Kidney (tissue), 14 donors: ENCODE results near the gene GNB1L. TPM values are rescaled to one million over a fixed set of nuclear protein-coding genes. Genes with fewer than 3 reads are reported as not detected.

Source experiments
- DNase-seq, 5 donors: peaks; one replicate each; pipeline ENCODE4 v3.0.0-alpha.2; 2013 to 2020
- FAIRE-seq: peaks from 2 replicates; lab custom pipeline; 2012; peaks lifted over from hg19 to GRCh38; lab: Jason Lieb, UNC
- H3K27ac ChIP-seq, 2 donors: one replicate each; pipeline ENCODE4 v1.7.0; 2013; ENCODE audit warnings: low read depth in 2 of 2, low read length in 2 of 2, inconsistent platforms in 1 of 2
- H3K27me3 ChIP-seq: one replicate; pipeline ENCODE4 v1.7.1; 2013; ENCODE audit warnings: low read length, inconsistent platforms; ENCODE audit not compliant: control insufficient read depth, insufficient read depth
- H3K36me3 ChIP-seq, 3 donors: one replicate each; pipeline versions ENCODE4 v1.7.0 to v1.7.1; 2013; ENCODE audit warnings: low read length in 3 of 3, control low read depth in 1 of 3, inconsistent platforms in 1 of 3; ENCODE audit not compliant: insufficient read depth in 3 of 3, control insufficient read depth in 2 of 3
- H3K4me1 ChIP-seq, 3 donors: one replicate each; pipeline versions ENCODE4 v1.7.0 to v1.7.1; 2013; ENCODE audit warnings: low read length in 3 of 3, inconsistent platforms in 1 of 3, low read depth in 1 of 3; ENCODE audit not compliant: control insufficient read depth in 2 of 3, insufficient read depth in 2 of 3
- H3K4me3 ChIP-seq, 3 donors: one replicate each; pipeline versions ENCODE4 v1.7.0 to v1.8.1; 2013; ENCODE audit warnings: low read length in 3 of 3, control low read depth in 1 of 3, inconsistent platforms in 1 of 3
- H3K9ac ChIP-seq, 3 donors: one replicate each; pipeline versions ENCODE4 v1.7.0 to v1.7.1; 2013; ENCODE audit warnings: low read length in 3 of 3, control low read depth in 1 of 3, inconsistent platforms in 1 of 3
- H3K9me3 ChIP-seq, 3 donors: one replicate each; pipeline versions ENCODE4 v1.7.0 to v1.7.1; 2013; ENCODE audit warnings: low read length in 3 of 3, control low read depth in 1 of 3, inconsistent platforms in 1 of 3; ENCODE audit not compliant: control insufficient read depth in 2 of 3, insufficient read depth in 1 of 3
- intact Hi-C: fragments of 100-400 bp; cut with DNase I; formaldehyde crosslinking; loops from one replicate; pipeline ENCODE4 v1.11.1; 2022
- polyA plus RNA-seq: library from polyadenylated mRNA; stranded (reverse); fragments of 350-450 nt; fragmentation: Illumina TruSeq; extraction: RNeasy Lipid Tissue Mini Kit (QIAGEN cat#74804); gene quantifications from one replicate; pipeline ENCODE4 v1.2.3, GENCODE V29; 2014; ENCODE audit warnings: low read depth, low replicate concordance; ENCODE audit not compliant: insufficient read depth
- total RNA-seq: library from RNA; stranded (reverse); fragmentation: NEBNext Ultra II Directional; extraction: Animal tissue kit (Norgen Biotek cat#: 25700); gene quantifications from one replicate; pipeline ENCODE4 v1.2.1, GENCODE V29; 2021
- TF ChIP-seq, protein P1 (sequence below): IDR thresholded peaks from 3 replicates; pipeline ENCODE4 v1.5.1; 2012; ENCODE audit warnings: mild to moderate bottlenecking, moderate library complexity, borderline replicate concordance; ENCODE audit not compliant: insufficient read depth; ENCODE audit errors: extremely low read depth
- donor health status: control.
- donor health status: control.
- donor health status: control.
- donor health status: control.
- donor health status: control.
- donor health status: DM: yes; HTN: yes; CAD: no.
- donor health status: Normal renal cell carcinoma (clear cell type).

The GNB1L gene
- total and polyA plus RNA-seq, 2 donors from 2014 or later: 4.0 to 4.4 TPM

GRCh38 chr22:19734163-19734562 is 120.5 kb downstream of the GNB1L start:
- no peaks in the 10 kb centered on the region for H3K36me3 ChIP-seq
- H3K9me3 ChIP-seq: no peaks in the 10 kb centered on the region
- intact Hi-C loops: loop anchor here (5.0 kb wide), 1 partner anchor 178 kb away; no protein-coding TSS in a partner anchor
- H3K27me3 ChIP-seq: no peaks in the 10 kb centered on the region
- H3K27ac ChIP-seq: no peak overlapping the region
- FAIRE-seq (no peak), DNase-seq (no peak)
- no peak overlapping the region for H3K9ac ChIP-seq
- TF ChIP-seq, protein P1, sequence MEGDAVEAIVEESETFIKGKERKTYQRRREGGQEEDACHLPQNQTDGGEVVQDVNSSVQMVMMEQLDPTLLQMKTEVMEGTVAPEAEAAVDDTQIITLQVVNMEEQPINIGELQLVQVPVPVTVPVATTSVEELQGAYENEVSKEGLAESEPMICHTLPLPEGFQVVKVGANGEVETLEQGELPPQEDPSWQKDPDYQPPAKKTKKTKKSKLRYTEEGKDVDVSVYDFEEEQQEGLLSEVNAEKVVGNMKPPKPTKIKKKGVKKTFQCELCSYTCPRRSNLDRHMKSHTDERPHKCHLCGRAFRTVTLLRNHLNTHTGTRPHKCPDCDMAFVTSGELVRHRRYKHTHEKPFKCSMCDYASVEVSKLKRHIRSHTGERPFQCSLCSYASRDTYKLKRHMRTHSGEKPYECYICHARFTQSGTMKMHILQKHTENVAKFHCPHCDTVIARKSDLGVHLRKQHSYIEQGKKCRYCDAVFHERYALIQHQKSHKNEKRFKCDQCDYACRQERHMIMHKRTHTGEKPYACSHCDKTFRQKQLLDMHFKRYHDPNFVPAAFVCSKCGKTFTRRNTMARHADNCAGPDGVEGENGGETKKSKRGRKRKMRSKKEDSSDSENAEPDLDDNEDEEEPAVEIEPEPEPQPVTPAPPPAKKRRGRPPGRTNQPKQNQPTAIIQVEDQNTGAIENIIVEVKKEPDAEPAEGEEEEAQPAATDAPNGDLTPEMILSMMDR: no peak
- no peak overlapping the region for H3K4me3 ChIP-seq
- H3K4me1 ChIP-seq: peaks cover 0 to 4% (median 0%) of the 10 kb centered on the region in 3 donors

- Histone ChIP-seq H3K9ac (no peak overlapping the region), H3K27ac (no peak overlapping the region), H3K4me3 (no peak overlapping the region), H3K9me3 (no peaks in the 10 kb centered on the region), H3K36me3 (no peaks in the 10 kb centered on the region), H3K27me3 (no peaks in the 10 kb centered on the region), H3K4me1 (peaks cover 0 to 4% (median 0%) of the 10 kb centered on the region in 3 donors)
- TF ChIP-seq, protein P1: no peak
- FAIRE-seq: no peak
- intact Hi-C loops: loop anchor here (5.0 kb wide), 1 partner anchor 179 kb away; no protein-coding TSS in a partner anchor
- DNase-seq: no peak
Measured at GRCh38 chr22:19733755-19734154, 120.9 kb downstream of the GNB1L start.

Other genes starting within 250 kb of the GNB1L start
- gene SEPTIN5, start 140.4 kb downstream of the GNB1L start, total RNA-seq: 10.4 TPM
- gene SEPTIN5, start 140.4 kb downstream of the GNB1L start, polyA plus RNA-seq: 13.0 TPM
- 1.9 TPM for gene GP1BB, start 131.3 kb downstream of the GNB1L start, total RNA-seq
- gene GP1BB, start 131.3 kb downstream of the GNB1L start, polyA plus RNA-seq: 4.1 TPM
- gene TBX1, start 94.1 kb downstream of the GNB1L start, total RNA-seq: 5.5 TPM
- 0.45 TPM for gene TBX1, start 94.1 kb downstream of the GNB1L start, polyA plus RNA-seq
- gene RTL10, start within 50 bp of the GNB1L start, total RNA-seq: 16.7 TPM
- gene RTL10, start within 50 bp of the GNB1L start, polyA plus RNA-seq: 8.8 TPM
- gene COMT, start 86.9 kb upstream of the GNB1L start, total RNA-seq: 118 TPM
- 244 TPM for gene COMT, start 86.9 kb upstream of the GNB1L start, polyA plus RNA-seq
- 28.6 TPM for gene TXNRD2, start 86.9 kb upstream of the GNB1L start, total RNA-seq
- 50.6 TPM for gene TXNRD2, start 86.9 kb upstream of the GNB1L start, polyA plus RNA-seq
- 21.9 TPM for gene ARVCF, start 161.9 kb upstream of the GNB1L start, total RNA-seq
- gene ARVCF, start 161.9 kb upstream of the GNB1L start, polyA plus RNA-seq: 16.0 TPM
- gene TANGO2, start 166.2 kb upstream of the GNB1L start, total RNA-seq: 27.7 TPM
- 37.3 TPM for gene TANGO2, start 166.2 kb upstream of the GNB1L start, polyA plus RNA-seq
- 40.1 TPM for gene DGCR8, start 225.4 kb upstream of the GNB1L start, total RNA-seq
- gene DGCR8, start 225.4 kb upstream of the GNB1L start, polyA plus RNA-seq: 12.2 TPM